Globus pallidus (tissue), 1 donor: ENCODE results near the gene PPP1R36.
"Not testable (repeated sequence)": the region's sequence is repeated elsewhere in the genome, so short reads cannot be mapped to it uniquely, and the experiment has no call there.

Source experiments
- DNase-seq: peaks from one replicate; pipeline ENCODE4 v3.0.0-alpha.2; 2015; ENCODE audit warnings: low spot score

Gene PPP1R36

DNA sequence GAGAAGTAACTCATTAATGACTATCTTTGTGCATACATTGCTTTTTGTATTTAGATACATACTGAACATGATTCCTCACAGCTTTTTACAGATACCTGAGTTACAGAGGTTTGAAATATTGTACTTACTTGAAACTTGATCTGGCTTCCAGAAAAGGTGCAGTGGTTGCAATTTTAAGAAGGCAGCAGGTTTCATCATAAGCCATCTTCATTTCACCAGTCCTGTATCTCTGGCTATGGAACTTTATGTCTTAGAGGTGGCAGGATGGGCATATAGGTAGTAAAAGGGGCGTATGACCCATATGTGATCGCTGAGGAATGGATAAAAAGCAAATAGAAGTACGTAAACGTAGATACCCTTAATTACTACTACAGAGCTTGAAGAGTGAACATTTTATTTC is 31.5 kb upstream of the PPP1R36 start:
- no peak for DNase-seq

DNA sequence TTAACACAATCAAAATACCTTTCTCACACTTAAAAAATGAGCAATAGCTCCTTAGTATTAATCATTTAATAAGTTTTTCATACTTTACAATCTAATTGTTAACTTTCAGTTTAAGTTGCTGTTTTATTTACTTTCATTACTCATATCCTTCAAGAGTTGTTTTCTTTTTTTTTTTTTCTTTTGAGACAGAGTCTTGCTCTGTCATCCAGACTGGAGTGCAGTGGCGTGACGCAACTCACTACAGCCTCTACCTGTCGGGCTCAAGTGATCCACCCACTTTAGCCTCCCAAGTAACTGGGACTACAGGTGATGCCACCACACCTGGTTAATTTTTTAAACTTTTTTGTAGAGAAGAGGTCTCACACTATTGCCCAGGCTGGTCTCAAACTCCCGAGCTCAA is 29.1 kb upstream of the PPP1R36 start:
- DNase-seq: no peak

DNA sequence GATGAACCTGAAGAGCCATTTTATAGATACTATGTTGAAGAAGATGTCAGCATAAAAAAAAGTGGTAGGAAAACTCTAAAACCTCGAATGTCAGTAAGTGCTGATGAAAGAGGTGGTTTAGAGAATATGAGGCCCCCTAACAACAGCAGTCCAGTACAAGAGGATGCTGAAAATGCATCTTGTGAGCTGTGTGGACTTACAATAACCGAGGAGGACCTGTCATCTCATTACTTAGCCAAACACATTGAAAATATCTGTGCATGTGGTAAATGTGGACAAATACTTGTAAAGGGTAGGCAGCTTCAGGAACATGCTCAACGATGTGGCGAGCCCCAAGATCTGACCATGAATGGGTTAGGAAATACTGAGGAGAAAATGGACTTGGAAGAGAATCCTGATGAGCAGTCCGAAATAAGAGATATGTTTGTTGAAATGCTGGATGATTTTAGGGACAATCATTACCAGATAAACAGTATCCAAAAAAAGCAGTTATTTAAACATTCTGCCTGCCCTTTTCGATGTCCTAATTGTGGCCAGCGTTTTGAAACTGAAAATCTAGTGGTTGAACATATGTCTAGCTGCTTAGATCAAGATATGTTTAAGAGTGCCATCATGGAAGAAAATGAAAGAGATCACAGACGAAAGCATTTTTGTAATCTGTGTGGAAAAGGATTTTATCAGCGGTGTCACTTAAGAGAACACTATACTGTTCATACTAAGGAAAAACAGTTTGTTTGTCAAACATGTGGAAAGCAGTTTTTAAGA is 27.0 kb upstream of the PPP1R36 start:
- DNase-seq: no peak

DNA sequence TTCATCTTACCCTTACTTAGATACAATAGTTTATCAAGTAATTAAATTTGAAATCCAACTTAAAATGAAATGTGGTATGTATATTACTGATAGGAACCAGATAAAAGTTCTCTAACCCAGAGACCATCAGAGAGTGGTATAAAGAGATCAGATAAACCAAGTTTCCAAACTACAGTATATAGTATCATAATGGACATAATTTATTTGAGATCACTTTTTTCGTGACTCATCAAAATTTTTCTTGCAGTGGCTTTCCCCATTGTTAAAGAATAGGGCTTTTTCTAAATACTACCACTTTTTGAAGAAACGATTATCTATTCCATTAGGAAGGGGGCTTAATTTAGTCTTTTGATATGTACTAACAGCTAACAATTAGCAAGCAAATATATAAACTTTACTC is 24.4 kb upstream of the PPP1R36 start:
- DNase-seq: no peak

DNA sequence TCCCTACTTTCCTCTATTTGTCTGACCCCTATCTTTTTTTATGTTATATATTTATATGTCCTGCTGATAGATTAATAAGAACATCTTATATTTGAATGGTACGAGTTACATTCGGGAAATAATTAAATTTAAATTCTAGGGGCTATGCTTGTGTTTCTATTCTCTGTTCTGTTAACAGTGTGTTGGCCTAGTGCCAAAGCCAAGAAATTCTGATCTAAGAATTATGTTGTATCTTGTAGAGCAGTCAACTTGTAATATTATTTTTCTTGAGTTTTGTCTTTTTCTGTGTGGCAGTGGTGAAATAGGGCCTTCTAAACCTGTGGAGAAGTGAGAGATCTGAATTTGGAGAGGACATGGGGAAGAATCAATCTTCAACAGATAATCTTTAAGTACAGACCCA is 18.2 kb upstream of the PPP1R36 start:
- DNase-seq: no peak

DNA sequence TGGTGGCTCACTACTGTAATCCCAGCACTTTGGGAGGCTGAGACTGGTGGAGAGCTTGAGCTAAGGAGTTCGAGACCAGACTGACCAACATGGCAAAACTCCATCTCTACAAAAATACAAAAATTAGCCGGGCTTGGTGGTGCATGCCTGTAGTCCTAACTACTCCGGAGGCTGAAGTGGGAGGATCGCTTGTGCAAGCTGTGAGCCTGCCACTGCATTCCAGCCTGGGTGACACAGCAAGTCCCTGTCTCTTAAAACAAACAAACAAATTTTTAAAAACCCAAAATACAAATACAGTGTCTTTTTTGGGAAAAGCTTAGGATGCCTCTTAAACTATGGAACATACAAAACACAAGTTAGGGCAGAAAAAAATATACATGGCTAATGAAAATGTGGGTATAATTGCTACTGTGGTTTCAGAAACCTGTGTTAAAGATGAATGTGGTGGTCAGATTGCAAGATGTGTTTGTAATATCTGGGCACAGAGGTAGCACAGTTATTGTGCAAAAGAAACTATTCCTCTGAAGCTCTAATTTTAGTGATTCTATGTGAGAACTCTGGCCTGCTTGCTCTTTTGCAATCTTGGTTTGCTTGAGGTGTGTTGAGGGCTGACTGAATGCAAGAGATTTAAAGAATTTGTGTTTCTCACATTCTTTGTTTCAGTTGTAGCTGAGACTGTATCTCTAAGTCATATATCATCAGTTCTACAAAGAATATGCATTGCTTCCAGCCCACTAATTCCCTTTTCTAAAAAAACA is 13.1 kb upstream of the PPP1R36 start:
- DNase-seq: no peak

DNA sequence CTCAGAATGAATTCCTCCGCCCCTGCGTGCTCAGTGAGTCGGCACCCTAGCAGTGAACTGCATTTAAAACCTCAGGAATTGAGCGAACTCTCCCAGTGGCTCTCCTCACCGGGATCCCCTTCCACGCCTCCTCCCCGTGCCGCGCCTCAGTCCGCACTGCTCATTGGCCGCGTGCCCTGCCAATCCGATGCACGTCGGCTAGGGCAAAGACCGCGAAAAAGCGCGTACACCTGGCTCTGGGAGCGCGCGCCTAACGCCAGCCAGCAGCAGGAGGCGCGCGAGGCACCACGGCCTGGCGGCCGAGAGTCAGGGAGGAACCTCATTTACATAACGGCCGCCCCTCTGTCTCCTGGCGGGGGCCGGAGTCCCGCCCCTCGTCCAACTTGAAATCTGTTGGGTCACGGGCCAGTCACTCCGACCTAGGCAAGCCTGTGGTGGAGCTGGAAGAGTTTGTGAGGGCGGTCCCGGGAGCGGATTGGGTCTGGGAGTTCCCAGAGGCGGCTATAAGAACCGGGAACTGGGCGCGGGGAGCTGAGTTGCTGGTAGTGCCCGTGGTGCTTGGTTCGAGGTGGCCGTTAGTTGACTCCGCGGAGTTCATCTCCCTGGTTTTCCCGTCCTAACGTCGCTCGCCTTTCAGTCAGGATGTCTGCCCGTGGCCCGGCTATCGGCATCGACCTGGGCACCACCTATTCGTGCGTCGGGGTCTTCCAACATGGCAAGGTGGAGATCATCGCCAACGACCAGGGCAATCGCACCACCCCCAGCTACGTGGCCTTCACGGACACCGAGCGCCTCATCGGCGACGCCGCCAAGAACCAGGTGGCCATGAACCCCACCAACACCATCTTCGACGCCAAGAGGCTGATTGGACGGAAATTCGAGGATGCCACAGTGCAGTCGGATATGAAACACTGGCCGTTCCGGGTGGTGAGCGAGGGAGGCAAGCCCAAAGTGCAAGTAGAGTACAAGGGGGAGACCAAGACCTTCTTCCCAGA is 9.3 kb upstream of the PPP1R36 start, which contains the start of gene HSPA2:
Gene HSPA2 (plus strand): TSS at position 534 of the 995 bp plus-strand sequence. CDS start 109 bp downstream, at position 643.
- DNase-seq: peak; percentile 100

DNA sequence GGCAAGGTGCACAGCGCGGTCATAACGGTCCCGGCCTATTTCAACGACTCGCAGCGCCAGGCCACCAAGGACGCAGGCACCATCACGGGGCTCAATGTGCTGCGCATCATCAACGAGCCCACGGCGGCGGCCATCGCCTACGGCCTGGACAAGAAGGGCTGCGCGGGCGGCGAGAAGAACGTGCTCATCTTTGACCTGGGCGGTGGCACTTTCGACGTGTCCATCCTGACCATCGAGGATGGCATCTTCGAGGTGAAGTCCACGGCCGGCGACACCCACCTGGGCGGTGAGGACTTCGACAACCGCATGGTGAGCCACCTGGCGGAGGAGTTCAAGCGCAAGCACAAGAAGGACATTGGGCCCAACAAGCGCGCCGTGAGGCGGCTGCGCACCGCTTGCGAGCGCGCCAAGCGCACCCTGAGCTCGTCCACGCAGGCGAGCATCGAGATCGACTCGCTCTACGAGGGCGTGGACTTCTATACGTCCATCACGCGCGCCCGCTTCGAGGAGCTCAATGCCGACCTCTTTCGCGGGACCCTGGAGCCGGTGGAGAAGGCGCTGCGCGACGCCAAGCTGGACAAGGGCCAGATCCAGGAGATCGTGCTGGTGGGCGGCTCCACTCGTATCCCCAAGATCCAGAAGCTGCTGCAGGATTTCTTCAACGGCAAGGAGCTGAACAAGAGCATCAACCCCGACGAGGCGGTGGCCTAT is 8.3 kb upstream of the PPP1R36 start:
- DNase-seq: peak; percentile 41

DNA sequence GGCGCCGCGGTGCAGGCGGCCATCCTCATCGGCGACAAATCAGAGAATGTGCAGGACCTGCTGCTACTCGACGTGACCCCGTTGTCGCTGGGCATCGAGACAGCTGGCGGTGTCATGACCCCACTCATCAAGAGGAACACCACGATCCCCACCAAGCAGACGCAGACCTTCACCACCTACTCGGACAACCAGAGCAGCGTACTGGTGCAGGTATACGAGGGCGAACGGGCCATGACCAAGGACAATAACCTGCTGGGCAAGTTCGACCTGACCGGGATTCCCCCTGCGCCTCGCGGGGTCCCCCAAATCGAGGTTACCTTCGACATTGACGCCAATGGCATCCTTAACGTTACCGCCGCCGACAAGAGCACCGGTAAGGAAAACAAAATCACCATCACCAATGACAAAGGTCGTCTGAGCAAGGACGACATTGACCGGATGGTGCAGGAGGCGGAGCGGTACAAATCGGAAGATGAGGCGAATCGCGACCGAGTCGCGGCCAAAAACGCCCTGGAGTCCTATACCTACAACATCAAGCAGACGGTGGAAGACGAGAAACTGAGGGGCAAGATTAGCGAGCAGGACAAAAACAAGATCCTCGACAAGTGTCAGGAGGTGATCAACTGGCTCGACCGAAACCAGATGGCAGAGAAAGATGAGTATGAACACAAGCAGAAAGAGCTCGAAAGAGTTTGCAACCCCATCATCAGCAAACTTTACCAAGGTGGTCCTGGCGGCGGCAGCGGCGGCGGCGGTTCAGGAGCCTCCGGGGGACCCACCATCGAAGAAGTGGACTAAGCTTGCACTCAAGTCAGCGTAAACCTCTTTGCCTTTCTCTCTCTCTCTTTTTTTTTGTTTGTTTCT is 7.6 kb upstream of the PPP1R36 start:
- DNase-seq: peak; percentile 26

DNA sequence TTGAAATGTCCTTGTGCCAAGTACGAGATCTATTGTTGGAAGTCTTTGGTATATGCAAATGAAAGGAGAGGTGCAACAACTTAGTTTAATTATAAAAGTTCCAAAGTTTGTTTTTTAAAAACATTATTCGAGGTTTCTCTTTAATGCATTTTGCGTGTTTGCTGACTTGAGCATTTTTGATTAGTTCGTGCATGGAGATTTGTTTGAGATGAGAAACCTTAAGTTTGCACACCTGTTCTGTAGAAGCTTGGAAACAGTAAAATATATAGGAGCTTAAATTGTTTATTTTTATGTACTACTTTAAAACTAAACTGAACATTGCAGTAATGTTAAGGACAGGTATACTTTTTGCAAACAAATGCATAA is 6.9 kb upstream of the PPP1R36 start:
- no peak for DNase-seq

DNA sequence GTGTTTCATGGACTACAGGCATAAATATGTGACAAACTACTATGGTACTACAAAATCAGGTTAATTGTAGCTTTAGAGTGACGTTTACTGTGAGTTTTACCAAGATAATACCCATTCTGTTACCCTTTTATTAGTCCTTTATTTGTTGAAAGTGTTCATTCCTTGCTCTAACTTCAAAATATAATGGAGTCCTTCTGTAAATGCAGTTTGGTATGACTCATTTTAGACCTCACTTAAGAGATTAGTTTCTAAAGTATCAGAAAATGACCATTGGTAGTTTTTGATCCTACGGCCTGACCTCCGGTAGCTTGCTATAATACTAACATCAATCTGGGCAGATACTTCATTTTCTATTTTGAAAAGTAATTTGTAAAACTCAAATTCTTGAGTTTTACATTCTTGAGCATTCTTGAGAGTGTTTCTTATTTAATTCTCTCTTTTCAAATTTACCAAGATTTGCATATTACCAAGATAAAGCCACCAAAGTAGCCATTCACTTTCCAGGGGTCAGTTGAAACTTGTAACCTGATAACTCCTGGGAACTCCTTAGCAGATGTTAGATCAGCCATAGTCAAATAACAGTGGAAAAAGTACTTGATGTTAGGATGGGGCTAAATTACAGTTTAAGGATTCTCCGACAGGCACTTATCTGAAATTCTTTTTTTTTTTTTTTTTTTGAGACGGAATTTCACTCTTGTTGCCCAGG is 5.0 kb upstream of the PPP1R36 start:
- no peak for DNase-seq

DNA sequence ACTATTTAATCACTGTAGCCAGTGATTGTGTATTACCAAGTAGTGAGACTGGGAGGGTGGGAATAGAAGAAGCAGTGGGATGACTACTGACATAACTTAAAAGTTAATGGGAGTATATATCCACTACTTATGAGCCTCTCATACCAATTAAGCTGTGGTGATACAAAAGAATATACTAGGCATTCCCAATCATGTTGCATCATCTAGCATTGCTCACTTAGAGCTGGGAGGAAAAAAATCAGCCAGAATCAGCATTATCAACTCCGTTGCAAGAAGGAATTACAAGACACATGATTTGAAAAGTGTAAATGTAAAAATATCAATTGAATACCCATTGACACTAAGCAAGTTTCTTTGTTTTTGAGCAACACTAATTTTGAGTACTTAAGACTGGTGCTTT is 745 bp upstream of the PPP1R36 start:
- DNase-seq: no peak

DNA sequence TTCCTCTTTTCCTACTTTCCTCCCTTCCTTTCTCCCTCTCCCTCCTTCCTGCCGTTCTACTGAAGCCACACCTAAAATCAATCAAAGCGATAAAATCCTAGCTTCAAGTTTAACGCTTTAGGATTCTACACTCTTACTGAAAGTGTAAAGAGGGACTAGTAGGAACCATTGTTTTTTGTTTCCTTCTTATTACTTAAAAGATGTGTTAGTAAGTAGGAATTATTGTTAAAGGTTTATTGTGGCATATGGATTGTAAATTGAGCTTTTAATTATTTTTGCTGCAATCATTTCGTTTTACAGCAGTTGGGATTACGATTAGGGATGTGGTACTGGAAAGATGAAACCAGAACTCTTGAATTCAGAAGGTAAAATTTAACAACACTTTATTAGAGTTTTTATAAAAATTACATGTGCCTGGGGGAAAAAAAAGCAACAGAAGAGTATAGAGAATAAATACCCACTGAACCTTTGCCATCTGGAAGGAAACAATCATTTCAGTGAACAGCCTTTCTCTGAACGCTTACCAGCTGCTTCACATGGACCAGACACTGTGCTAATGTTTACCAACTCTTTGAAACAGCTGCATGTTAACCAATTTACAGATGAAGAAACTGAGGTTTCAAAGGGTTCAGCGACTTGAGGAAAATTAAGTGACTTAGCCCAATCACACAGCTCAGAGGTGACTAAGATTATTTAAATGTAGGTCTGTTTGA is 1.0 kb downstream of the PPP1R36 start:
- DNase-seq: peak; percentile 46

DNA sequence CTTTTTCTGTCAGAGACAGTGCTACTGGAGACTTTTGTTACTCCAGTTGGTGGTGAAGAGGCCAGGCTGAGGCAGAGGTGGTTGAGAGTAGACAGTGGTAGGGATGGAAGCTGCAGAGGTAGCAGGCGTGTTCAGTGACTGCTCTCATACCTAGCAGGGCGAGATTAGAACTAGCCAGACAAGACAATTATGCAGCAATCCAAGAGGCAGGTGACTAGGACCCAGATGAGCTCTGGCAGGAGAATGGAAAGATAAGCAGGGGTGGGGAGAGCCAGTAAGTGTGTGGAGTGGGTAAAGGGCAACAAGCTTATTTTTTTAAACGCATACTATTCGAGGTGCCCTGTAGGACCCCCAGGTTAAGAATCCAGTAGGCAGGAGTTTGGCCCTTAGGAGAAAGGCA is 4.8 kb downstream of the PPP1R36 start:
- no peak for DNase-seq

DNA sequence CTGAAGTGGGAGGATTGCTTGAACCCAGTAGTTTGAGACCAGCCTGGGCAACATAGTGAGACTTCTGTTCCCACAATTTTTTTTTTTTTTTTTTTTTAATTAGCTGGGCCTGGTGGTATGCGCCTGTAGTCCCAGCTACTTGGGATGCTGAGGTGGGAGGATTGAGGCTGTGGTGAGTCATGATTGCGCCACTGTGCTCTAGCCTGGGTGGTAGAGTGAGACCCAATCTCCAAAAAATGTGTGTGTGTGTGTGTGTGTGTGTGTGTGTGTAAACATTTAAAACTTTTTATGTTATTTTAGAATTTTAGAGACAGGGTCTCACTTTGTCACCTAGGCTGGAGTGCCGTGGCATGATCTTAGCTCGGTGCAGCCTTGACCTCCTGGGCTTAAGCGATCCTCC is 6.8 kb downstream of the PPP1R36 start:
- DNase-seq: no peak

DNA sequence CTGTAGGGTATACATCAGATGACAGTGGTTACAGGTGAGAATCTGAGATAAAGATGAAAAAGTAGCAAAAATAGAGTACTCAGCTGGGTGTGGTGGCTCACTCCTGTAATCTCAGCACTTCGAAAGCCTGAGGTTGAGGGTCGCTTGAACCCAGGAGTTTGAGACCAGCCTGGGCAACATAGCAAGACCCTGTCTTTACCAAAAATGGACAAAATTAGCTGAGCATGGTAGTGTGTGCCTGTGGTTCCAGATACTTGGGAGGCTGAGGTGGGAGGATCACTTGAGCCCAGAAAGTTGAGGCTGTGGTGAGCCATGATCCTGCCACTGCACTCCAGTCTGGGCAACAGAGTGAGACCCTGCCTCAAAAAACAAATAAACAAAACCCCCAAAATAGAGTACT is 8.5 kb downstream of the PPP1R36 start:
- DNase-seq: not testable (repeated sequence)

DNA sequence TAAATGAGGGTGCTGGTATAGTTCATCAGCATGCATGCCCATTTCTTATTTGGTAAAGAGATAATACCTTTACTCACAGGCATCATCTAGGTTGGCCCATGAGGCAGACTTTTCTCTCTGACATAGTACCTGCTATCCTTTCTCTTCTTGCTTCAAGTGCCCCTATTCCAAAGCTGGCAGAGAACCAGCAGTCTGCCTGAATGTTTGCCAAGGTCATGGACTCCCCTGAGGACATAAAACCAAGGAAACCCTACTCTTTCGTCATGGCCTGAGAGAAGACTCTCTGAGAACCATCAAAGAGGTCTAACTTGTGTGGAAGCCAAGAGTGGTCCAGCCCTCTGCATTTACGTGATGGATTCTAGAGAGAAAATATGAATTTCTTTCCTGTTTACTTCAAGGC is 11.9 kb downstream of the PPP1R36 start:
- no peak for DNase-seq

DNA sequence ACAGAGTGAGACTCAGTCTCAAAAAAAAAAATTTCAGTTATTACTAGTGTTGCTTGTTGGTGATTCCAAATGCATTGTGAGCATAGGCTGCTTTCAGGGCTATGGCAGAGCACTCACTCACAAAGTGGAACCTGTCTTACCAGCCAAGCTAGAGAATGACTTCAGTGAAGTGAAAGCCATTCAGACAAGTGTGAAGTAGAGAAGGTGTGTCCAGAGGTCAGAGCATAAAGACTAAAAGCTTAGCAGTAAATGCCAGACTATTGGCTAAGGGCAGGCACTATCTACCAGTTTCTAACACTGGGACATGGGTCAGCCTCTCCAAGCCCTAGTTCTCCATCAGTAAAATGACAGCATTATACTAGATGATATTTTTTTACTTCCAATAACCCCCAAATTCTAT is 12.7 kb downstream of the PPP1R36 start:
- no peak for DNase-seq

DNA sequence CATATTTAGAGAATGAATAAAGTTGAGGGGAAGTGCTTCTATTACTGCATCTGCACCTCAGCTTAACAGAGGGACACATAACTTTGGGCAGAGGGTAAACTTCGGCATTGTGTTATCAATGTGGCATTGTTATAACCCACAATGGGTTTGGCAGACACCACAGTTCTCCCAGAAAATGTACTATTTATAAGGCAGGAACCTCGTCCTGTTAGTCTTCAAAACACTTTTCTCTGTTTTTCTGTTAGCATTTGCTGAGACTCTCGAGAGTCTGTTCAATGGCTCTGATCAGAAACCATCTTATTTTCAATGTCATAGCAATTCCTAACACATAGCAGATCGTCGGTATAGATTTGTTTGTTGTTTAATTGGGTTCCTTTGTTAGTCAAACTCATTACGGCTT is 13.9 kb downstream of the PPP1R36 start:
- DNase-seq: peak; percentile 85
